HepG2 (cell line): ENCODE data around the gene BICRAL. TPM values are rescaled to one million over a fixed set of nuclear protein-coding genes. Genes with fewer than 3 reads are reported as not detected.

Experiments
- ATAC-seq: fragments of 200-7000 bp; cut with Tn5 transposase; 3 replicates; pipeline ENCODE4 v1.9.1; 2020; ENCODE audit warnings: mild to moderate bottlenecking, moderate library complexity
- BruUV-seq: library from RNA; stranded (reverse); fragments of 400-500 nt; replicated peaks from 2 replicates; lab custom pipeline; 2021; lab: Mats Ljungman, UMichigan
- CTCF ChIA-PET: fragments of 300-600 bp; formaldehyde crosslinking; extraction: SDS; loops from one replicate; lab custom pipeline; 2021; ENCODE audit warnings: low total read pairs, inconsistent platforms, low intra/inter-chr PET ratio; lab: Yijun Ruan, JAX
- POLR2A ChIA-PET: fragments of 350-600 bp; sonication (Branson Sonifier 250); formaldehyde crosslinking; loops from one replicate; lab custom pipeline; 2020; ENCODE audit warnings: antibody characterized with exemption, inconsistent platforms; lab: Yijun Ruan, JAX
- DNase-seq: peaks from one replicate; pipeline ENCODE4 v3.0.0-alpha.2; 2015; ENCODE audit warnings: low spot score
- FAIRE-seq: peaks from 3 replicates; lab custom pipeline; 2011; peaks lifted over from hg19 to GRCh38; lab: Jason Lieb, UNC
- H2AFZ ChIP-seq: one replicate; pipeline ENCODE4 v1.6.1; 2011; ENCODE audit warnings: low read length, inconsistent platforms
- H3K27ac ChIP-seq: fragments of 300-600 bp; 3 replicates; pipeline ENCODE4 v1.8.0; 2011; ENCODE audit warnings: mixed run types, mild to moderate bottlenecking, mixed read lengths, low read length, inconsistent platforms; ENCODE audit not compliant: insufficient read depth; ENCODE audit errors: extremely low read length
- H3K27me3 ChIP-seq, 2 experiments: fragments of 200-600 bp in 1 of 2; 2 replicates in 1 of 2; 3 replicates in 1 of 2; pipeline versions ENCODE4 v1.6.0 to v1.8.0; 2011; ENCODE audit warnings: low read length in 2 of 2, mild to moderate bottlenecking in 2 of 2, moderate library complexity in 2 of 2, inconsistent platforms in 1 of 2; ENCODE audit not compliant: insufficient read depth in 2 of 2, control insufficient read depth in 1 of 2
- H3K36me3 ChIP-seq, 2 experiments: fragments of 200-600 bp in 1 of 2; replicated peaks in 1 of 2; 2 replicates in 1 of 2; 3 replicates in 1 of 2; pipeline versions ENCODE4 v1.5.1 to v1.8.0; 2011; ENCODE audit warnings: low read length in 2 of 2, inconsistent platforms in 1 of 2; ENCODE audit not compliant: insufficient read depth in 2 of 2, control insufficient read depth in 1 of 2
- H3K4me1 ChIP-seq: 2 replicates; pipeline ENCODE4 v1.5.1; 2012; ENCODE audit warnings: low read length, inconsistent platforms; ENCODE audit not compliant: insufficient read depth
- H3K4me2 ChIP-seq: 2 replicates; pipeline ENCODE4 v1.6.0; 2011; ENCODE audit warnings: low read depth, low read length, inconsistent platforms
- H3K4me3 ChIP-seq, 3 experiments: fragments of 200-600 bp in 1 of 3; sonication (generic), shearing (Covaris generic) in 1 of 3; replicated peaks in 1 of 3; 2 replicates each; pipeline ENCODE4 v1.5.1; 2011 to 2016; ENCODE audit warnings: low read length in 3 of 3, inconsistent platforms in 2 of 3, low read depth in 2 of 3, mild to moderate bottlenecking in 2 of 3, control low read depth in 1 of 3, mixed read lengths in 1 of 3; ENCODE audit not compliant: insufficient read depth in 1 of 3
- H3K79me2 ChIP-seq: one replicate; pipeline ENCODE4 v1.6.1; 2011; ENCODE audit warnings: low read length, inconsistent platforms; ENCODE audit not compliant: insufficient read depth
- H3K9ac ChIP-seq: 2 replicates; pipeline ENCODE4 v1.6.0; 2011; ENCODE audit warnings: mild to moderate bottlenecking, low read depth, low read length, inconsistent platforms; ENCODE audit not compliant: insufficient read depth
- H3K9me3 ChIP-seq: 2 replicates; pipeline ENCODE4 v1.5.1; 2012; ENCODE audit warnings: mild to moderate bottlenecking, low read length
- H4K20me1 ChIP-seq: 2 replicates; pipeline ENCODE4 v1.6.0; 2011; ENCODE audit warnings: inconsistent platforms, mild to moderate bottlenecking, low read length, moderate library complexity; ENCODE audit not compliant: insufficient read depth
- ARHGAP35 ChIP-seq: sonication (generic); formaldehyde crosslinking; IDR thresholded peaks from 2 replicates; pipeline ENCODE4 v1.9.0; 2022; ENCODE audit warnings: mild to moderate bottlenecking, inconsistent platforms, moderate library complexity, missing genetic modification reagents, borderline replicate concordance
- HNRNPH1 ChIP-seq: fragments of 200-400 bp; formaldehyde crosslinking; optimal IDR thresholded peaks from 2 replicates; pipeline ENCODE3; 2017; ENCODE audit warnings: mild to moderate bottlenecking, low read depth, low read length
- HNRNPL ChIP-seq: fragments of 200-400 bp; formaldehyde crosslinking; IDR thresholded peaks from 2 replicates; pipeline ENCODE4 v1.6.1; 2017; ENCODE audit warnings: mild to moderate bottlenecking, low read depth, low read length
- MED8 ChIP-seq: sonication (generic); formaldehyde crosslinking; IDR thresholded peaks from 2 replicates; pipeline ENCODE4 v1.8.1; 2023; ENCODE audit warnings: mild to moderate bottlenecking, missing genetic modification reagents; ENCODE audit not compliant: insufficient replicate concordance
- MIER3 ChIP-seq: IDR thresholded peaks from 2 replicates; pipeline ENCODE4 v1.6.1; 2016; ENCODE audit warnings: missing compliant biosample characterization, borderline replicate concordance
- TEAD3 ChIP-seq: optimal IDR thresholded peaks from 2 replicates; pipeline ENCODE3; 2016; ENCODE audit warnings: borderline replicate concordance
- ZBTB7B ChIP-seq: sonication (generic); formaldehyde crosslinking; IDR thresholded peaks from 2 replicates; pipeline ENCODE4 v1.4.0; 2020; ENCODE audit warnings: missing genetic modification reagents
- ZNF224 ChIP-seq: sonication (generic); formaldehyde crosslinking; IDR thresholded peaks from 2 replicates; pipeline ENCODE4 v1.5.0; 2020; ENCODE audit warnings: mild to moderate bottlenecking, missing genetic modification reagents
- ZNF367 ChIP-seq: sonication (generic); formaldehyde crosslinking; IDR thresholded peaks from 2 replicates; pipeline ENCODE4 v1.4.0; 2020; ENCODE audit warnings: missing genetic modification reagents, borderline replicate concordance
- ZNF446 ChIP-seq: sonication (generic); formaldehyde crosslinking; IDR thresholded peaks from 2 replicates; pipeline ENCODE4 v1.5.0; 2020; ENCODE audit warnings: mild to moderate bottlenecking, missing genetic modification reagents
- ZNF598 ChIP-seq: sonication (generic); formaldehyde crosslinking; IDR thresholded peaks from 2 replicates; pipeline ENCODE4 v1.5.1; 2020; ENCODE audit warnings: mild to moderate bottlenecking, missing genetic modification reagents, borderline replicate concordance
- ZNF776 ChIP-seq: sonication (generic); formaldehyde crosslinking; IDR thresholded peaks from 2 replicates; pipeline ENCODE4 v1.4.0; 2020; ENCODE audit warnings: mild to moderate bottlenecking, missing genetic modification reagents
- ZNF781 ChIP-seq: sonication (generic); formaldehyde crosslinking; IDR thresholded peaks from 2 replicates; pipeline ENCODE4 v1.5.1; 2020; ENCODE audit warnings: borderline replicate concordance, mild to moderate bottlenecking, missing genetic modification reagents; ENCODE audit errors: not compliant biosample characterization
- WGBS: methylation state at CpG from one replicate; pipeline ENCODE4 v1.1.6; 2017; ENCODE audit warnings: low lambda C conversion rate; 5-methylcytosine and 5-hydroxymethylcytosine counted together
- in situ Hi-C: cut with HindIII; loops from 2 replicates; pipeline ENCODE4 v1.10.0; 2017; ENCODE audit warnings: low pct_unique_long_range_greater_than_20kb; ENCODE audit not compliant: extremely low pct_ligation_motif_present
- intact Hi-C: fragments of 100-400 bp; cut with micrococcal nuclease; formaldehyde crosslinking; loops from one replicate; pipeline ENCODE4 v1.10.0; 2022; ENCODE audit not compliant: unreplicated experiment
- polyA plus RNA-seq, 8 experiments: library from polyadenylated mRNA; depleted of rRNA in 3 of 8; stranded (reverse) in 7 of 8; unstranded in 1 of 8; fragments of >200 nt; fragmentation: Illumina TruSeq in 4 of 8; extraction: Trizol in 4 of 8; gene quantifications; 2 replicates each; pipeline versions ENCODE4 v1.2.1 to v1.2.3, GENCODE V29; 2011 to 2016; ENCODE audit warnings: low read depth in 4 of 8, missing spikeins in 1 of 8, mixed read lengths in 1 of 8; ENCODE audit not compliant: insufficient read depth in 1 of 8
- total RNA-seq, 5 experiments: library from RNA; depleted of rRNA; stranded (reverse); fragments of >200 nt; fragmentation: Illumina TruSeq; extraction: Trizol; gene quantifications; 2 replicates each; pipeline ENCODE4 v1.2.3, GENCODE V29; 2016; ENCODE audit warnings: low read depth in 1 of 5
- TF ChIP-seq, protein P1 (sequence below): sonication (generic); formaldehyde crosslinking; IDR thresholded peaks from 2 replicates; pipeline ENCODE4 v1.5.0; 2020; ENCODE audit warnings: missing genetic modification reagents
- TF ChIP-seq, protein P2 (sequence below): sonication (generic); formaldehyde crosslinking; IDR thresholded peaks from 2 replicates; pipeline ENCODE4 v1.4.0; 2020; ENCODE audit warnings: missing genetic modification reagents, borderline replicate concordance

BICRAL gene
- total and polyA plus RNA-seq, 2 of the 13 experiments (the other 11 are each of a cell fraction or from before 2014, with no cell fraction given), result 5.0 to 13.5 TPM

DNA sequence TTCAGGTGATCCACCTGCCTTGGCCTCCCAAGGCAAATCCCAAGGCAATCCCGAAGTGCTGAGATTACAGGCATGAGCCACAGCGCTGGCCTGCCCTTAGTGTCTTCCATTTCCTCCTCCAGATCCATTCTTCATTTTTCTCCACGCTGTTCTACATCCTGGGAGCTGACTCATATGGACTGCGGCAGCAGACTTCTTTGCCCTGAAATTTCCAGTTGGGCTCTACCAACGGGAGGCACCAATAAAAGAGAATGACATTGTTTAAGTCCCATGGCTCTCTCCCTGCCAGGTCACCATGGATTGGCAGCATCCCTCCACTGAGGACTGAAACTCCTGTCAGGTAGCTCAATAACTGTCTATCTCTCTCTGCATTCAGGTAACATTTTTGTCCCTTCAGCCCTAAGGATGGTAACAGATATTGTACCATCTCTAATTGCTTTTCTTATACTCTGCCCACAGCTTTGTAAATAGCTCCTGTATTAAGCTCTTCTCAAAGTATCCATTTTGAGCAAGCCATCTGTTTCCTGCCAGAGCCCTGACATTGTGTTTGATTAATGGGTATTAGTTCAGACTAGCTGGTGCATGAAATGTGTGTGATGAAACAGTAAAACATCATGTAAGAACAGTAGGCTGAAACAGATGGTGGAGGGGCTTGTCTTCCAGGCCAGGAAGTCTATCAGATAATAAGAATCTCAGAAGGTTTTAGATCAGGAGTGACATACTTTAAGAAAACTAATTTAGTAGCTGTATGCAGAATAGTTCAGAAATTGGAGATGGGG, 39.5 kb upstream of the BICRAL start:
- in situ Hi-C loops (no loop called here), intact Hi-C loops (loop anchor here (10.0 kb wide), 1 partner anchor 178 kb away; the partner anchor contains the start of gene UBR2)
- DNase-seq (no peak), ATAC-seq (no peak), FAIRE-seq (no peak)
- Histone ChIP-seq H3K27me3 (no peaks in the 10 kb centered on the region; a peak in 1 of 5 replicates), H3K4me1 (peaks cover 28% of the 10 kb centered on the region), H2AFZ (no peak overlapping the region), H3K36me3 (no peaks in the 10 kb centered on the region), H3K4me3 (no peak overlapping the region), H3K27ac (no peak overlapping the region), H3K4me2 (no peak overlapping the region), H3K79me2 (peaks cover 21% of the 10 kb centered on the region), H3K9ac (no peak overlapping the region), H3K9me3 (no peaks in the 10 kb centered on the region), H4K20me1 (peaks cover 14% of the 10 kb centered on the region; the same call in 1 of the 2 replicates)
- ChIA-PET POLR2A (interaction anchor here (0.6 to 8.3 kb wide), 3 partner anchors 12 to 317 kb away, joined by 3 to 270 read pairs (median 4); partner anchors contain the start of genes BICRAL, KLC4 and MRPL2), CTCF (no interaction called here)
- TF ChIP-seq ZNF367 (CRISPR knock-in tag) (no peak), MIER3 (no peak), ZBTB7B (CRISPR knock-in tag) (no peak), ZNF446 (CRISPR knock-in tag) (no peak), ZNF598 (CRISPR knock-in tag) (no peak), TEAD3 (CRISPR knock-in tag) (no peak), HNRNPL (no peak), ZNF224 (CRISPR knock-in tag) (no peak), ARHGAP35 (no peak), ZNF776 (CRISPR knock-in tag) (no peak), MED8 (CRISPR knock-in tag) (no peak), HNRNPH1 (no peak), ZNF781 (no peak)
- TF ChIP-seq, protein P1, sequence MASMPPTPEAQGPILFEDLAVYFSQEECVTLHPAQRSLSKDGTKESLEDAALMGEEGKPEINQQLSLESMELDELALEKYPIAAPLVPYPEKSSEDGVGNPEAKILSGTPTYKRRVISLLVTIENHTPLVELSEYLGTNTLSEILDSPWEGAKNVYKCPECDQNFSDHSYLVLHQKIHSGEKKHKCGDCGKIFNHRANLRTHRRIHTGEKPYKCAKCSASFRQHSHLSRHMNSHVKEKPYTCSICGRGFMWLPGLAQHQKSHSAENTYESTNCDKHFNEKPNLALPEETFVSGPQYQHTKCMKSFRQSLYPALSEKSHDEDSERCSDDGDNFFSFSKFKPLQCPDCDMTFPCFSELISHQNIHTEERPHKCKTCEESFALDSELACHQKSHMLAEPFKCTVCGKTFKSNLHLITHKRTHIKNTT (CRISPR knock-in tag), result no peak
- TF ChIP-seq, protein P2, sequence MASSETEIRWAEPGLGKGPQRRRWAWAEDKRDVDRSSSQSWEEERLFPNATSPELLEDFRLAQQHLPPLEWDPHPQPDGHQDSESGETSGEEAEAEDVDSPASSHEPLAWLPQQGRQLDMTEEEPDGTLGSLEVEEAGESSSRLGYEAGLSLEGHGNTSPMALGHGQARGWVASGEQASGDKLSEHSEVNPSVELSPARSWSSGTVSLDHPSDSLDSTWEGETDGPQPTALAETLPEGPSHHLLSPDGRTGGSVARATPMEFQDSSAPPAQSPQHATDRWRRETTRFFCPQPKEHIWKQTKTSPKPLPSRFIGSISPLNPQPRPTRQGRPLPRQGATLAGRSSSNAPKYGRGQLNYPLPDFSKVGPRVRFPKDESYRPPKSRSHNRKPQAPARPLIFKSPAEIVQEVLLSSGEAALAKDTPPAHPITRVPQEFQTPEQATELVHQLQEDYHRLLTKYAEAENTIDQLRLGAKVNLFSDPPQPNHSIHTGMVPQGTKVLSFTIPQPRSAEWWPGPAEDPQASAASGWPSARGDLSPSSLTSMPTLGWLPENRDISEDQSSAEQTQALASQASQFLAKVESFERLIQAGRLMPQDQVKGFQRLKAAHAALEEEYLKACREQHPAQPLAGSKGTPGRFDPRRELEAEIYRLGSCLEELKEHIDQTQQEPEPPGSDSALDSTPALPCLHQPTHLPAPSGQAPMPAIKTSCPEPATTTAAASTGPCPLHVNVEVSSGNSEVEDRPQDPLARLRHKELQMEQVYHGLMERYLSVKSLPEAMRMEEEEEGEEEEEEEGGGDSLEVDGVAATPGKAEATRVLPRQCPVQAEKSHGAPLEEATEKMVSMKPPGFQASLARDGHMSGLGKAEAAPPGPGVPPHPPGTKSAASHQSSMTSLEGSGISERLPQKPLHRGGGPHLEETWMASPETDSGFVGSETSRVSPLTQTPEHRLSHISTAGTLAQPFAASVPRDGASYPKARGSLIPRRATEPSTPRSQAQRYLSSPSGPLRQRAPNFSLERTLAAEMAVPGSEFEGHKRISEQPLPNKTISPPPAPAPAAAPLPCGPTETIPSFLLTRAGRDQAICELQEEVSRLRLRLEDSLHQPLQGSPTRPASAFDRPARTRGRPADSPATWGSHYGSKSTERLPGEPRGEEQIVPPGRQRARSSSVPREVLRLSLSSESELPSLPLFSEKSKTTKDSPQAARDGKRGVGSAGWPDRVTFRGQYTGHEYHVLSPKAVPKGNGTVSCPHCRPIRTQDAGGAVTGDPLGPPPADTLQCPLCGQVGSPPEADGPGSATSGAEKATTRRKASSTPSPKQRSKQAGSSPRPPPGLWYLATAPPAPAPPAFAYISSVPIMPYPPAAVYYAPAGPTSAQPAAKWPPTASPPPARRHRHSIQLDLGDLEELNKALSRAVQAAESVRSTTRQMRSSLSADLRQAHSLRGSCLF (CRISPR knock-in tag), result no peak
- BruUV-seq, result no TSS peak
- WGBS, result 66% methylated on average over 5 of the region's 5 CpGs
